Fibroblast of lung (primary cell): ENCODE data around the gene CDK1.

Experiments
- CTCF ChIP-seq, 2 donors: IDR thresholded peaks in 1 of 2; conservative IDR thresholded peaks in 1 of 2; 1 replicate in 1 of 2; 2 replicates in 1 of 2; pipeline ENCODE4 v1.5.1; 2011 to 2012; ENCODE audit warnings: low read length in 2 of 2, control low read depth in 1 of 2, inconsistent platforms in 1 of 2, low read depth in 1 of 2, mild to moderate bottlenecking in 1 of 2
- EZH2 ChIP-seq: IDR thresholded peaks from 2 replicates; pipeline ENCODE4 v1.5.1; 2012; ENCODE audit warnings: low read length, control low read depth, mild to moderate bottlenecking; ENCODE audit errors: missing control alignments

GRCh38 chr10:60821656-60822055 lies 43.4 kb downstream of the CDK1 start:
- TF ChIP-seq EZH2 (no peak), CTCF (conservative IDR thresholded peaks at IDR 0.05 in 1 of 2, IDR thresholded peaks at IDR 0.05 in 1 of 2; ENCODE audit: low read depth in 1 of 2, low read length in 2 of 2) (no peak)
